Cardiac atrium fibroblast (primary cell): Measurements from ENCODE around the gene TOP2A. TPM values are rescaled to one million over a fixed set of nuclear protein-coding genes. Genes with fewer than 3 reads are reported as not detected.

Source experiments
- total RNA-seq: library from RNA; depleted of rRNA; stranded (reverse); fragments of >200 nt; gene quantifications from 2 replicates; pipeline ENCODE4 v1.2.3, GENCODE V29; 2015

The TOP2A gene
- 20.9 and 34.5 TPM in 2 replicates for total RNA-seq

GRCh38 chr17:40417609-40418427, at the start of gene TOP2A:
TSS of gene TOP2A (minus strand) at chr17:40417896. CDS start at chr17:40417791, 105 bp downstream.

DNA sequence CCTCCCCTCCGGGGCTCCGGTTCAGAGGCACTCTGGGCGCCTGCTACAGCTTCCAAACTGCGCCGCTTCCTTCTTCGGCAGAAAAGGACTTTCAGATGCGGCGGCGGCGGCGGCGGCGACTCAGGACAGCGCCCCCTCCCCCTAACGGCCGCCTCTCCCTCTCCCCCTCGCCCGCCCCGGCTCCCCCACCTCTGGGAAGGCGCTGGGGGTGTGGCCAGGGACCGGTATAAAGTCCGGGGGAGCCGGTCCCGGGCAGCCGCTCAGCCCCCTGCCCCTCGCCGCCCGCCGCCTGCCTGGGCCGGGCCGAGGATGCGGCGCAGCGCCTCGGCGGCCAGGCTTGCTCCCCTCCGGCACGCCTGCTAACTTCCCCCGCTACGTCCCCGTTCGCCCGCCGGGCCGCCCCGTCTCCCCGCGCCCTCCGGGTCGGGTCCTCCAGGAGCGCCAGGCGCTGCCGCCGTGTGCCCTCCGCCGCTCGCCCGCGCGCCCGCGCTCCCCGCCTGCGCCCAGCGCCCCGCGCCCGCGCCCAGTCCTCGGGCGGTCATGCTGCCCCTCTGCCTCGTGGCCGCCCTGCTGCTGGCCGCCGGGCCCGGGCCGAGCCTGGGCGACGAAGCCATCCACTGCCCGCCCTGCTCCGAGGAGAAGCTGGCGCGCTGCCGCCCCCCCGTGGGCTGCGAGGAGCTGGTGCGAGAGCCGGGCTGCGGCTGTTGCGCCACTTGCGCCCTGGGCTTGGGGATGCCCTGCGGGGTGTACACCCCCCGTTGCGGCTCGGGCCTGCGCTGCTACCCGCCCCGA, 25.7 kb upstream of the TOP2A start, which contains the start of gene IGFBP4:
TSS of gene IGFBP4 (plus strand) at position 255 of the 792 bp plus-strand sequence. CDS start at position 541, 286 bp downstream.

DNA sequence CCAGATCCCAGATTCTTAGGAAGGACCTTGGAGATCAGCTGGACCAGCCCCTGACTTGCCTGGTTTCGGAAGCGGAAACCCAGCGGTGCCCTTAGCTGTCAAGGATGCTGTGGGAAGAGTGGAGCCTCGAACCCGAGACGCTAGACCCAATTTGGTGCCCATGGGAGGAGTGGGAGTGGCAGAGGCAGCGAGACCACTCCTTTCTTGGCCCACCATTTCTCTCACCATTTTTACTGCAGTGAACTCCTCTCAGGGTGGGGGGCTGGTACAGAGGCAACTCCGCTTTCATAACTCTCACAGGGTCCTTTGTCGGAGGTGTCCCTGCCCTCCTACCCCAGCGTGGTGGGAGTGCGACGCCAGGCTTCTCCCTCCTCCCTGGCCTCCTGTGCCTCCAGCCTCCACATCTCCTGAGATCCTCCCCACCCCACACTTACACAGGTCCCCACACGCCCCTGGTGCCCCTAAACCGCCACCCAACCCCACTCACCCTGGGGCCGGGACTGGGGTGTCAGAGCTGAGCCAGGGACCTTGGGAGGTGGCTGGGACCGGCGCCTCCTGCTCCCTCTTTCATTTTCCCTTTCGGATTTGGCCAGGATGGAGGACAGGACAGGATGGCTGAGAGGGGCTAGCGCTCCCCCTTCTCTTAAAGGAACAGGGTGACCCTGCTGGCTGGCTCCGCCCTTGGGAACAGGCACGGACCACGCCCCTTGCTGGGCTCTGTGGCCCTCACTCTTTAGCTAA, 53.4 kb downstream of the TOP2A start, which contains the start of gene GJD3:
TSS of gene GJD3 (minus strand) at position 617 of the 741 bp plus-strand sequence. CDS start 922 bp downstream, outside the sequence.

Other genes starting within 250 kb of the TOP2A start
- 2.3 and 3.2 TPM in 2 replicates for gene RAPGEFL1, start 240.4 kb downstream of the TOP2A start, total RNA-seq
- gene WIPF2, start 198.6 kb downstream of the TOP2A start, total RNA-seq, result 8.1 and 11.0 TPM in 2 replicates
- 5.2 and 9.6 TPM in 2 replicates for gene CDC6, start 130.0 kb downstream of the TOP2A start, total RNA-seq
- gene RARA, start 108.7 kb downstream of the TOP2A start, total RNA-seq, result 35.6 and 63.9 TPM in 2 replicates
- gene GJD3, start 53.2 kb downstream of the TOP2A start, total RNA-seq, result 1.3 TPM in 1 of 2 replicates, not detected in the other
- 197 and 334 TPM in 2 replicates for gene IGFBP4, start 25.6 kb upstream of the TOP2A start, total RNA-seq
- gene TNS4, start 83.7 kb upstream of the TOP2A start, total RNA-seq, result 0.16 TPM in 1 of 2 replicates, not detected in the other
- not detected in 2 replicates for gene CCR7, start 147.6 kb upstream of the TOP2A start, total RNA-seq
- 53.3 and 55.4 TPM in 2 replicates for gene SMARCE1, start 229.9 kb upstream of the TOP2A start, total RNA-seq
- not detected in 2 replicates for gene KRT222, start 247.3 kb upstream of the TOP2A start, total RNA-seq